Measurements from ENCODE around the gene FNDC3A. TPM values are rescaled to one million over a fixed set of nuclear protein-coding genes. Genes with fewer than 3 reads are reported as not detected.

FNDC3A gene
- total and polyA plus RNA-seq, 12 donors = 11.3 to 30.3 (median 23.1) TPM

DNA sequence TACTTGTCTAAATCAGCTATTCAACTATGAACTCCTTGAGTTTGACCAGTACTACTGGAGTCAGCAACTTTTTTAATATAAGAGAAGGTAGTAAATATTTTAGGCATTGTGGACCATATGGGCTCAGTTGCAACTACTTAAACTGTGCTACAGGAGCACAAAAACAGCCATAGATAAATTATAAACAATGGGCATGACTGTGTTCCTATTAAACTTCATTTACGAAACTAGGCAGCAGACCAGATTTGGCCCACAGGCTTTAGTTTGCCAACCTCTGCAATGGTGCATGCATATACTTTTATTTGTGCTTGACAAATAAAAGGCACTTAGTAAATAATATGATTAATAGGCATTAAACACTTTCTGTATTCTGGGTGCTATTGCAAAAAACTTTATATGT lies 7.6 kb downstream of the FNDC3A start:
- Histone ChIP-seq H3K9me3 (no peaks in the 10 kb centered on the region), H3K27me3 (no peaks in the 10 kb centered on the region), H3K36me3 (no peaks in the 10 kb centered on the region), H3K4me1 (peaks cover 0 to 52% (median 25%) of the 10 kb centered on the region in 9 donors), H3K27ac (no peak overlapping the region), H3K4me3 (no peak overlapping the region)
- 49 to 62% methylated on average over 1 of the region's 1 CpG for WGBS, 2 donors
- no peak for DNase-seq
- TF ChIP-seq, protein P1, sequence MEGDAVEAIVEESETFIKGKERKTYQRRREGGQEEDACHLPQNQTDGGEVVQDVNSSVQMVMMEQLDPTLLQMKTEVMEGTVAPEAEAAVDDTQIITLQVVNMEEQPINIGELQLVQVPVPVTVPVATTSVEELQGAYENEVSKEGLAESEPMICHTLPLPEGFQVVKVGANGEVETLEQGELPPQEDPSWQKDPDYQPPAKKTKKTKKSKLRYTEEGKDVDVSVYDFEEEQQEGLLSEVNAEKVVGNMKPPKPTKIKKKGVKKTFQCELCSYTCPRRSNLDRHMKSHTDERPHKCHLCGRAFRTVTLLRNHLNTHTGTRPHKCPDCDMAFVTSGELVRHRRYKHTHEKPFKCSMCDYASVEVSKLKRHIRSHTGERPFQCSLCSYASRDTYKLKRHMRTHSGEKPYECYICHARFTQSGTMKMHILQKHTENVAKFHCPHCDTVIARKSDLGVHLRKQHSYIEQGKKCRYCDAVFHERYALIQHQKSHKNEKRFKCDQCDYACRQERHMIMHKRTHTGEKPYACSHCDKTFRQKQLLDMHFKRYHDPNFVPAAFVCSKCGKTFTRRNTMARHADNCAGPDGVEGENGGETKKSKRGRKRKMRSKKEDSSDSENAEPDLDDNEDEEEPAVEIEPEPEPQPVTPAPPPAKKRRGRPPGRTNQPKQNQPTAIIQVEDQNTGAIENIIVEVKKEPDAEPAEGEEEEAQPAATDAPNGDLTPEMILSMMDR (IDR thresholded peaks at IDR 0.05) = no peak
- intact Hi-C loops (cut with DNase I) = no loop called here
- peak in 2 of 8 donors; percentile 12 to 23 for ATAC-seq

DNA sequence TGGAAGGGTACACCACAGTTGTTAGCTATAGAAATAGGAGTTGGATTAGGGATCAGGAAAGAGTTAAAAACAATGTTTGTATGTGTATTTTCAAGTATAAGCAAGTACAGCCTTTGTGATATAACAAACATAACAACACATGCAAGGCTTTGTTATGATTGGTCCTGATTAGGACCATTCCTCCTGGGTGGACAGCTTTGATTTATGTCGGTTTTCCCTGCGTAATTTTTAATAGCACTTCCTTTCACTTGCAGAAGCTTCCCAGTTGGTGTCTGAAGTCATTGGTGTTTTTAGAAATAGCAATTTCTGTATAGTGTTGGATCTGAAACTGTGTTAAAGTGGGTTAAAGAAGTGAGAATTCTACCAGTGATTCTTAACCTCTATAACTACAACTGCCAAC lies 10.0 kb downstream of the FNDC3A start:
- Histone ChIP-seq H3K27me3 (no peaks in the 10 kb centered on the region), H3K9me3 (peaks cover 0 to 9% (median under 1%) of the 10 kb centered on the region in 11 donors), H3K4me3 (no peak overlapping the region), H3K36me3 (no peaks in the 10 kb centered on the region), H3K27ac (no peak overlapping the region), H3K4me1 (peaks cover 0 to 32% (median 15%) of the 10 kb centered on the region in 9 donors)
- intact Hi-C loops (cut with DNase I) = no loop called here
- DNase-seq (no peak), ATAC-seq (no peak)
- TF ChIP-seq, protein P1 (IDR thresholded peaks at IDR 0.05) = no peak
- WGBS, 2 donors = 67 to 75% methylated on average over 2 of the region's 2 CpGs

DNA sequence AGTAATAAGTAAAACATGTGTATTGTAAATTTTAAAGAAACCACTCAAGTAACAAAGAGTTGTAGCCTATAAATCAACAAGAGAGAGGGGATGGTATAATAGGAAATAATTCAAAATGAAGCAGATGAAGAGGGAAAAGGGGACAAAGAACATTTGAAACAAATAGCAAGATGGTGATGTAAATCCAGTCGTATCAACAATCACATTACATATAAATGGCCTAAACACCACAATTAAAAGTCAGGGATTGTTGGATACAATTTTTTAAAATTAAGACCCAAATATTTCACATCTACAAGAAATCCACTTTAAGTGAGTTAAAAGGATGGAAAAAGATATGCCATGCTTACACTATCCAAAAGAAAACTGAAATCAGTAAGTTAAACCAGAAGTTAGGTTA lies 15.2 kb downstream of the FNDC3A start:
- Histone ChIP-seq H3K4me3 (no peak overlapping the region), H3K36me3 (no peaks in the 10 kb centered on the region), H3K27ac (no peak overlapping the region), H3K4me1 (peaks cover 0 to 26% (median 4%) of the 10 kb centered on the region in 9 donors), H3K9me3 (peaks cover 0 to 20% (median 6%) of the 10 kb centered on the region in 11 donors), H3K27me3 (no peaks in the 10 kb centered on the region)
- no peak for DNase-seq
- intact Hi-C loops (cut with DNase I) = no loop called here
- 97% methylated on average over 1 of the region's 1 CpG for WGBS, 2 donors
- no peak for ATAC-seq
- TF ChIP-seq, protein P1 (IDR thresholded peaks at IDR 0.05) = no peak

DNA sequence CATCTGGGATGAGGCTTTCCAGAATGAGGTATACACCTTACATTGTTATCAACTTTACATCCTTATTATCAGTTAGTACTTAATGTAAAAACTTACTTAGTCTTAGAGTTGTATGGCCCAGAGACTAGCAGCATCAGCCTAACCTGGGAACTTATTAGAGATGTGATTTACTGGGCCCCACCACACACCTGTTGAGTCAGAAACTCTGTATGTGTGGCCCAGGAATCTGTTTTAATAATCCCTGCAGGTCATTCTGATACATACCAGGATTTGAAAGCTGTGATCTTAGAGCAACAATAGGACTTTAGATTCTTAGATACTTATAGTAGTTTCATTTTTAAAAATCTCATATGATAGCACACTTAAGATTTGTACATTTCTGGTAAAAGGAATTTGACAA lies 17.4 kb downstream of the FNDC3A start:
- DNase-seq = no peak
- no peak overlapping the region for H3K4me3 ChIP-seq
- intact Hi-C loops (cut with DNase I) = no loop called here
- H3K27me3 ChIP-seq = no peaks in the 10 kb centered on the region
- H3K27ac ChIP-seq = no peak overlapping the region
- TF ChIP-seq, protein P1 (IDR thresholded peaks at IDR 0.05) = no peak
- ATAC-seq = no peak
- H3K9me3 ChIP-seq = peaks cover 0 to 20% (median 6%) of the 10 kb centered on the region in 11 donors
- H3K36me3 ChIP-seq = no peaks in the 10 kb centered on the region
- H3K4me1 ChIP-seq = peaks cover 0 to 17% (median 4%) of the 10 kb centered on the region in 9 donors
